Measurements from ENCODE around the gene FCHO1.

Gene FCHO1

DNA sequence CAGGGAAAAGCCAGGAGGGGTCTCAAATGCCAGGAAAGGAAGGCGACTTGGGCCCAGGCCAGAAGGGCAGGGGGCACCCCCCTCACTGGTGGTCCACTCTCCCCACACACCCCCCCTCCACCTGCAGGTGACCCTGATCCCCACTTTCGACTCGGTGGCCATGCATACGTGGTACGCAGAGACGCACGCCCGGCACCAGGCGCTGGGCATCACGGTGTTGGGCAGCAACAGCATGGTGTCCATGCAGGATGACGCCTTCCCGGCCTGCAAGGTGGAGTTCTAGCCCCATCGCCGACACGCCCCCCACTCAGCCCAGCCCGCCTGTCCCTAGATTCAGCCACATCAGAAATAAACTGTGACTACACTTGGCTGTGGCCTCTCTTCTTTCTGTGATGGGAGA lies 17.1 kb upstream of the FCHO1 start:
- no peak for DNase-seq

DNA sequence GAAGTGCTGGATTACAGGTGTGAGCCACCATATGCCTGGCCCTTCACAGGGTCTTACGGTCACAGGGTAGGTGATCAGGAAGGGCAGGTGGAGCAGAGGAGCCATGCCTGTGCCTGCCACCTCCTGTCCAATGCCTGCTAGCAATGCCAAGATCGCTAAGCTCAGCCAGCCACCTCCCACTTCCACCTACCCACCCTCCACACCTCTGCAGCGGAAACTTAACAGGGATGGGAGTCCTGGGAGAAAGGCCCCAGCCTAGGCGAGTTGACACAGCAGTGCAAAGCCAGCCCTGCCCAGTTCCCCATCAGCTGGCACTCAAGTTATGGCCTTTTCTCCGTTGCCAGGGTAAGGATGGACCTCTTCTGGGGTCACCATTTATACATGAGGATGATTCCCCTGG lies 15.9 kb upstream of the FCHO1 start:
- DNase-seq, result no peak

DNA sequence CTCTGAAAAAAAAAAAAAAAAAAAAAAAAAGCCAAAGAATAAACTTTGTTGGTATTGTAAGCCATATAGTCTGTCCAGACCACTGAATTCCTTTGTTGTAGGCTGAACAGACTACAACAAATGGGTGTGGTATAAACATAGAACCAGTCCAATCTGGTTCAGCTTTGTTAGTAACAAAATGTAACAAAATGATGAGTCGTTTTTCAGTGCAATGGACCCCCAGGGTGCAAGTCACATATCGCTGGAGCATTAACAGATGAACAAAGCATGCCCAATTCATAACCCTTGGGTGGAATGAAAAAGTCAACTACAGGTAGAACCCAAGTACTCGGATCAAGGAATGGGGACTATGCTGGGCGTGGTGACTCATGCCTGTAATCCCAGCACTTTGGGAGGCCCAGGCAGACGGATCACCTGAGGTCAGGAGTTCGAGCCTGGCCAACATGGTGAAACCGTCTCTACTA lies 13.6 kb upstream of the FCHO1 start:
- DNase-seq, result no peak

DNA sequence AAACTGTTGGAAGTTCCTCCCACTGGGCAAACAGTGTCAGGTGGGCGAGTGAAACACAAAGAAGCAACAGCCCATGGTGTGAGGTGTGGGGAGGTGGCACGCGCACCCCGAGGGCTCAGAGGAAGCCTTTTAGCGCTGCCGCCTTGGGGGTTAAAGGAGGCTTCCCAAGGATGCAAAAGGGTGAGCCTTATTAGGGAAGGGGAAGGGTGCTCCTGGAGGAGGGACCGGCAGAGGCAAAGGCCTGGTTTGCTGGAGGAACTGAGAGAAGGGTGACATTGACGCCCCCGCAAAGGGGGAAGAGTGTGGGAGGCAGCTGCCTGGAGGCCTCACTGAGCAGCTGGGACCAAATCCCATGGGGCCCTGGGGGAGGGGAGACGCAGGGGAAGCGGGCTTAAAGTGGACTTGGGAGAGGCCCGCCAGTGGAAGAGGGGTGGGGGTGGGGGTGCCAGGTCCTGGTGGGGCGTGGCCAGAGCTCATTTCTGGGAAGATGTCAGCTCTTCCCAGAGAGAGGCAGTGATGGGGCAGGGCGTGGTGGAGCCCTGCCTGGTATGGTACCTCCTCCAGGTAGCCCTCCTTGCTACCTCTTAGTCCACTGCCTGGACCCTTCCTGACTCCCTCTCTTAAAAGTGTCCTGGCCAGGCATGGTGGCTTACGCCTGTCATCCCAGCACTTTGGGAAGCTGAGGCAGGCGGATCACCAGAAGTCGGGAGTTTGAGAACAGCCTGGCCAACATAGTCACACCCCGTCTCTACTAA lies 12.0 kb upstream of the FCHO1 start:
- peak; percentile 55 for DNase-seq

DNA sequence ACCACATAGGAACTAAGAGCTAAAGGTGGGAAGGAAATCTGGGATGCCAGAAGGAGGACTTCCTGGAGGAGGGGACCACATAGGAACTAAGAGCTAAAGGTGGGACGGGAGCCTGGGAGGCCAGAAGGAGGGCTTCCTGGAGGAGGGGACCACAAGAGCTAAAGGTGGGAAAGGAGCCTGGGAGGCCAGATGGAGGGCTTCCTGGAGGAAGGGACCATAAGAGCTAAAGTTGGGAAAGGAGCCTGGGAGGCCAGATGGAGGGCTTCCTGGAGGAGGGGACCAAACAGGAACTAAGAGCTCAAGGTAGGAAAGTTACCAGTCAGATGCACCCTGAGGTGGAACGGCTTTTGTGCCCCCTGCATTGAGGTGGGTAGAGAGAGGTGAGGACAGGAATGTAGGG lies 9.8 kb upstream of the FCHO1 start:
- no peak for DNase-seq

DNA sequence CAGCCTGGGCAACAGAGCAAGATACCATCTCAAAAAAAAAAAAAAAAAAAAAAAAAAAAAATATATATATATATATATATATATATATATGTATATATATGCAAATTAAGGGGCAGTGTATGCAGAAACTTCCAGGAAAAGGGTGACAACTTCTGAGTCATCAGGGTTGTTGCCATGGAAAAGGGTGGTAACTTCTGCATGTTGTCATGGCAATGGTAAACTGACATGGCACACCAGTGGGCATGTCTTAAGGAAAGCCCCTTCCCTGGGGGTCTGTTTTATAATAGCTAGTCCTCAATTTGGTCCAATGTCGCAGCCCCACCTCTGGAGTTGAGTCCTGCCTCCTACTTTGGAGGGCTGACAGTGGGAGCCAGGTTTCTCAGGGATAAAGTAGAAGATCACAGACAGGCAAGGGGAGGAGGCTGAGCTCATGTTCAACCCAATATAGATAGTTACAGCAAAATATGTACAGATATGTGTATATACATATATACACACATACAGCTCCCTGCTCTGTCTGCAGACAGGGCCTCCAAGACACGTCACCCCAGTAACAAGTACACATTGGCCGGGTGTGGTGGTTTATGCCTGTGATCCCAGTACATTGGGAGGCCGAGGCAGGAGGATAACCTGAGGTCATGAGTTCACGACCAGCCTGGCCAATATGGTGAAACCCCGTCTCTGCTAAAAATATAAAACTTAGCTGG lies 7.2 kb upstream of the FCHO1 start:
- no peak for DNase-seq

DNA sequence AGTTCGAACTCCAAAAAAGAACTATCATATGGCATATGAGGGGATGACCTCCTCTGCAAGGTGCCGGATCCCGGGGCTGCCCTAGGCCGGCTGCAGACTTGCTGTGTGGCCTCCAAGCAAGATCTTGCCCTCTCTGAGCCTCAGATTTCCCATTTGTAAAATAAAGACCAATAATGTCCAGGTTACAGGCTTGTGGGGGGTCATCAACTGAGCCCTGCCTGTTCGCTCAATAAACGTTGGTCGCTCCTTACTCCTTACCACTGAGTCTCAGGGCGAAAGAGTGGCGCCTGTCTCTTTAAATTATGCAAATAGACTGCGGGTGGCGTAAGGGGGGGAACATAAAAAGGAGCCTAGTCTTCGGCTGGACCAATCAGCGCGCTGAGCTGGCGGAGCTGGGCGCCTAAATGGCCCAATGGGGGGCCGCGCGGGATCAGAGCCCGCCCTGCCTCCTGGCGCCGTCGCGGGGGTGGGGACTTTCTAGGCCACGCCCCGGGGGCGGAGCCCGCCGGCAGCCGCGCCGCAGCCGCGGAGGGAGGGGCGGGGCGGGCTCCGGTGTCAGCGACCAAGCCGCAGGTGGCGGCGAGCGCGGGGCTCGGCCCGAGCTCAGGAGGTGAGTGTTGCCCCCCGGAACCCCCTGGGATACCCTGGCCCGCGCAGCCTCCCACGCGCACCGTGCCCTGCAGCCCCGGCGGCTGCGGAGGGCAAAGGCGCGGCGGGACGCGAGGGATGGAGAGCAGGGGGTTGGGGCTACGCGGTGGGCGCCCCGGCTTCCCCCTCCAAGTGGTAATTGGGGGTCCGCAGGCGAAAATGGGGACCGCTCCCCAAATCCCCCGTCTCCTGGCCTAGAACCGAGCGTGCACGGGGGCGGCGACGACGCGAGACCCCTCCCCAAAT lies 3.8 kb upstream of the FCHO1 start:
- DNase-seq, result peak; percentile 97

DNA sequence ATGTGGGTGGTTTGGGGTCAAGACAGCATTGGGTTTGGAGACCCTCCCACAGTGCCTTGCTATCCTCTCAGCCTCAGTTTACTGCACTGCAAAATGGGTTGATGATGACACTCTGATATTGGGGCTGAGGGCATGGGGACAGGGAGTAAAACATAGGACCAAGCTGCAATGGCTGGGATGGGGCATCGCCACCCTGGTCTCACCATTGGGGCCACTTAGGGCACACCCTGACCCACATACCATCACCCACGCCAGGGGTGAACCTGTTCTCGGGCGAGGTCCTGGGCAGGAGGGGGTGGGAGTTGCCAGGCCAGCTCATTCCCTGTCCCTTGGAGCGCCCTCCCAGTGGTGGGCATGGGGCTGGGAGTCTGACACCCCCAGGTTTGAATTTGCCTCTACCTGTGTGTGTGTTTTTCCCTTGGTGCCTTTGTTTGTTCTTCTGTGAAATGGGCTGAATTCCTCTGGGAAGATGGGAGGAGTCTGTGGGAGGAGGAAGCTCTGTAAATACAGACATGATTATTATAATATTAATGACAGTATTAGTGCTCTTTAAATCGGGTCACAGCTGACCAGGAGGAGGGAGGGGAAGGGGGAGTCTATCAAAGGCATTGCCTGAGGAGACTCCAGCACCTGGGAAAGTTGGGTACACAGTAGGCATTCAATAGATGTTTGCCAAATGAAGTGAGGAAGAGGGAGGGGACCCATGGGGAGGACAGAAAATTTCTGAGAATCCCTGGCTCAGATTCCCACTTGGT lies 2.2 kb upstream of the FCHO1 start:
- no peak for DNase-seq

DNA sequence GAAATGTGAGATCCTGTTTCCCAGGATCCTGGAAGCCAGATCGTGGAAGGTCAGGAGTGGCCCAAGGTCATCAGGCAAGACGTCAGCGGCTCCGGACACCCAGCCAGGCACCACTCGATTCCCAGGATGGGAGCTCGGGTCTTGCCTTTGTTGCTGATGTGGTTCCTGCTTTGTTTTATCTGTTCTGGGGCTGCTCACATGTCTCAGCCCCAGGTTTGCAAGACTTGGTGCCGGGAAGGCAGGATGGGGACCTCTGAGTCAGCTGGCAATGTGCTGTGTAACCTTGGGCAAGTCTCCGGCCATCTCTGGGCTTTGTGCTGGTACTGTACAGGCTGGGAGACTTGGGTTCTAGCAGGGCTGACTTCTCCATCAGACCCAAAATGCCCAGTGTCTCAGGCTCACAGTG lies 1.4 kb upstream of the FCHO1 start:
- DNase-seq, result no peak

DNA sequence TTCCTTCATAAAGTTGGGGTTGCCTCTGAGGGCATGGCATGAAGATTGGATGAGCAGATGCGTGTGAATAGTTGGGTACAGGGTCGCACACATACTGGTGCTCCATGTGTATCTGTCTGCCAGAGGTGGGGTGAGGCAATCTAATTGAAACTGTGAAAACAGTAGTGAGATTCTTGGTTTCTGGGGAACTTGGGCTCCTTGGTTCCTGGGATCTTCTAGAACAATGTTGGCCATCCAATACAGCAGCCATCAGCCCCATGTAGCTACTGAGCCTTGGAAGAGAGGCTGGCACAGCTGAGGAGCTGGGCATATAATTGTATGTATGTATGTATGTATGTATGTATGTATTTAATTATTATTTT lies 616 bp downstream of the FCHO1 start:
- DNase-seq, result no peak

DNA sequence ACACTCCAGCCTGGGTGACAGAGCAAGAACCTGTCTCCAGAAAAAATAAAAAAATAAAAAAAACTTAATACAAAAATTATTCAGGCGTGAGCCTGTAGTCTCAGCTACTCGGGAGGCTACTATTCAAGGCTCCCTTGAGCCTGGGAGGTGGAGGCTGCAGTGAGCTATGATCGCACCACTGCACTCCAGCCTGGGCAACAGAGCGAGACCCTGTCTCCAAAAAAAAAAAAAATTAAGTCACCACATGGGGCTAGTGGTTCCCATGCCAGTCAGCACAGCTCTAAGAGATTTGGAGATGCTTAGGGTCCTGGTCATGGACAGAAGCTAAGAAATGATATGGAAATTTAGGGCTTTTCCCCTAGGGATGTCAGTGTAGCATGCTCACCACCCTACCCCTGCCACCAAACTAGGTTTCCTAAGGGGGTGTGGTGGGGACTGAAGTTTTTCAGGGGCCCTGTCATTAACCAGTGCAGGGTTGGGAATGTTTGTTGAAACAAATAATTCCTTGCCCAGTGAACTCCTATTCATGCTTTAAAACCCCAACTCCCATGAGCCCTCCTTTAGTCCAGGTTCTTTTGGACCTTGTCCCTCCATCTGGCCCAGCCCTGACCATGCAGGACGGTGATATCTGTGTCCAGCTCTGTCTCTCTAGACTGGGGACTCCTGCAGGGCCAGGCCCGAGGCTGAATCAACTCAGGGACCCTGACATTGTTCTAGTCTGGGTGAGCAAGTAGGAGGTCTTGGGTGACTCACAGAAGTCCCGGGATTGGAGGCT lies 1.8 kb downstream of the FCHO1 start:
- DNase-seq, result no peak

DNA sequence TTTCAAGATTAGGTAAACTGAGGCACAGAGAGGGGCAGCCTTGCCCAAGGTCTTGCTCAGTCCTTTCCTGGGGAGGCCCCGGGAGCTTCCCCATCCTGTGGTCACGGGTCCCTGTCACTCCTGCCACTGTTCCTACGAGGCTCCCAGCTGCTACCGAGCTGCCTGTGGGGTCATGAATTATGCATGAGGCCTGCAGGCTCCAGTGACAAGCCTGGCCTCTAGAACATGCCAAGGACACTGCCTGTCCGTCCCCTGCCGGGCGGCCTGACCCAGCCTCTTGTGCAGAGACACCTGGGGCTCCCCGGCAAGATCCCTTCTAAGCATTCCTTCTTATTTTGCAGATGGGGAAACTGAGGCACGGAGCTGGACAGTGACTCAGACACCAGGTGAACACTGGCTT lies 2.7 kb downstream of the FCHO1 start:
- DNase-seq, result no peak

DNA sequence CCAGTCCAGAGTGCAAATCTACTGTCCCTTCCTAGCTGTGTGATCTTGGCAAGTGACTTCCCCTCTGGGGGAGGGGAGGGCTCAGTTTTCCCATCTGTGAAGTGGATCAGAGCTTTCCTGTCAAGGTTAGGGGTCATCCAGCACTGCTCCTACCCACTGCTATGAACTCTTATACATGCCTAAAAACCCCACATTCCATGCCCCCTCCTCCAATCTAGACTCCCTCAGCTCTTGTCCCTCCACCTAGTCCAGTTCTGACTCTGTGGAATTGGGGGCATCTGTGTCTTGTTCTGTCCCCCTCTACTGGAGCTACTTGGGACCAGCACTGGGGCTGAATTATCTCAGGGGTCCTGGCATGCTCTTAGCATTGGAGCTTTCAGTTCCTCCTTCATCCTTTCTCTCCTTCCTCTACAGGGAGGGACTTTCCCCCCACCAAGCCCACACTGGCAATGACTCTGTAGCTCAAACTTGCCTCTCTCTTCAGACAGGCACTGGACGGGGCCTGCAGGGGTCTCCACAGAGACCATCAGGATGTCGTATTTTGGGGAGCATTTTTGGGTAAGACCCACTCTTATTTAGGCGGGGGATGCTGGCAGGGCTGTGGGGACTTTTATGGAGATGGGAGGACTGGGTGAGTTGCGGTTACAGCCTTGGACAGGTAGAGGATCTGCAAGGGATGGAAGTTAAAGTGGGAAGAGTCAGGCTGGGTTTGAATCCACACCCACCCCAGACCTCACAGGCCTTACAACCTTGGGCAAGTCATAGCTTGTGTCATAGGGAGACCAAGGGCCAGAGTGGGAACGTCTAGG lies 3.6 kb downstream of the FCHO1 start:
- no peak for DNase-seq

DNA sequence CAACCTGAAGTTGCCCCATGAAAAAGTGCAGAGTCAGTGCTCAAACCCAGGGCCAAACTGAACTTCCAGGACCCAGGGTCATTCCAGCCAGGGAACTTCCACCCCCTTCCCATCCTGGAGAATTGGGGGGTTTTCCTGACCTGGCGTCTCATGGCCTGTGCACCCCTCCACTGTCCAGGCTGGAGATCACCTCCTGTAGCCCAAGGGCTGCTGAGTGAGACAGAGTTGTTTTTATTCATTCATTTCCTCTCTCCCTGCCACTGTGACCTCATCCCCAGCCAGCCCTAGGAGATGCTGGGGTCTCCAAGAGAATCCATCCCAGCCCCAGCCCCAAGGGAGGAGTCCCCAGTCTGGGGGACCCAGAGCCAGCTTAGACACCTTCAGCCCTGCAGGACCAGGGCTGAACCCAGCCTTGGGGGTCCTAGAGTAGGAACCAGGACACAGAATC lies 4.2 kb downstream of the FCHO1 start:
- DNase-seq, result no peak

DNA sequence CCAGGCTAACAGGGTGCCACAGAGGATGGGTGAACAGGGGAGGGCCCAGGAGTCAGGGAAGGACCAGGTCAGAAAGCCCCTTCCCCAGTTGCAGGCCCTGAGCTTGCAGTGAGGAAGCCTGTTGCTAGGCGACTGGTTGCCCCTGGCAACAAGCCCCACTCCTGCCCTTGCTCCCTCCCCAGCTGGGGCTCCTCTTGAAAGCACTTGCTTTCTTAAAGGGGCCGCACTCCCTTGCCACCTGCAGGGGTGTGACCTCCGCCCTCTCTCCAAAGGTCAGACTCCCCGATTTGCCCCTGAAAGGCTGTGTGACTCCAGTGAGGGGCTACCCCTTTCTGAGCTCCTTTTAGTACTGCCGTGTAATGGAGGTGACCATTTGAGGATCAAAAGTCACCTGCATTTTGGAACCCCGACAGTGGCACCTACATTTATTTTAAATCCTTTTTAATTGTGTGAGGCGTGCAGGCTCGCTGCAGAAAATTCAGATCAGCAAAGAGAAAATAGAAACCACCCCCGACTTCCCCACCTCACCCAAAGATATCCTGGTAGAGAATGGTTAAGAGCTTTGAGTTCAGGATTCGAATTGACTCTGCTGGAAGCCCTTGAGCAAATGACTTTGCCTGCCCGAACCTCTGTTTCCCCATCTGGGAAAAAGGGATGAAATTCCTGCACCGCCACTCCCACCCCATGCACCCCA lies 4.8 kb downstream of the FCHO1 start:
- peak; percentile 87 for DNase-seq

DNA sequence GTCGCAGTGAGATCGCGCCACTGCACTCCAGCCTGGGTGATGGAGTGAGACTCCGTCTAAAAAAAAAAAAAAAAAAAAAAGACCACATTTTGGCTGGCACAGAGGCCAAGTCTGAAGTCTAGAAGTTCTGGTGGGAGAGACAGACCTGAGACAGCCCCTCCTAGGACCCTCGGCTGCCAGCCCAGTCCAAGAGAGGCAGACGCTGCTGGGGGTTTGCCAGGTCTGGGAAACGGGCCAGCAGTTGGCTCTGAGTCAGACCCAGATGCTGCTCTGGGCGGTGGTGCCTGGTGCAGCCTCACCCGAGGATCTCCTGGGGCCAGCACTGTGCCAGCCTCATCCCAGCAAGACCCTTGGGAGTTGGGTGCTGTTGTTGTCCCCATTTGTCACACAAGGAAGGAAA lies 5.8 kb downstream of the FCHO1 start:
- peak; percentile 72 for DNase-seq

DNA sequence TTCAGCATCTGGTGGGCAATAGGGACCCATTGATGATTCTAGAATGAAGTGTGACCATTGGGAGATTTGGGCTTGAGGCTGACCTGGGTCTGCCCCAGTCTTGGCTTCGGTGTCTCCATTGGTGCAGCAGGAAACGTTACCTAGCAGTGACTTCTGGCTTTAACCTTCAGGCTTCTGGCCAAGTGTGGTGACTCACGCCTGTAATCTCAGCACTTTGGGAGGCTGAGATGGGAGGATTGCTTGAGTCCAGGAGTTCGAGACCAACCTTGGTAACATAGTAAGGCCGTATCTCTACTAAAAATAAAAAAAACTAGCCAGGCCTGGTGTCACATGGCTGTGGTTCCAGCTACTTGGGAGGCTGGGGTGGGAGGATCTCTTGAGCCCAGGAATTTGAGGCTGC lies 7.2 kb downstream of the FCHO1 start:
- no peak for DNase-seq

DNA sequence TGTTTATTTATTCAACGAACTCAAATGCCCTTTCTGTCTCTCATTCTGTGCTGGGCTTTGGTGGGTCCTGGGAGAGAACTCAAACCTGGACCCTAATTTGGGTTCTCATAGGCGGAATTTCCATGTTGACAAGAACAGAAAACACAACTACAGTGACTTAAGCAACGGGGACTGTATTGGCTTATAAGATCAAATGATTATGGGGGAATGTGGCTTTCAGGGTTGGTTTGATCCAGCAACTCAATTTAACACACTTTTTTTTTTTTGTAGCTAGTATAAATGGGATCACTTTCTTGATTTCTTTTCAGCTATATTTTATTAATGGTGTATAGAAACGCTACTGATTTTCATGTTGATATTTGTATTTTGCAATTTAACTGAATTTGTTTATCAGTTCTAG lies 9.9 kb downstream of the FCHO1 start:
- no peak for DNase-seq

DNA sequence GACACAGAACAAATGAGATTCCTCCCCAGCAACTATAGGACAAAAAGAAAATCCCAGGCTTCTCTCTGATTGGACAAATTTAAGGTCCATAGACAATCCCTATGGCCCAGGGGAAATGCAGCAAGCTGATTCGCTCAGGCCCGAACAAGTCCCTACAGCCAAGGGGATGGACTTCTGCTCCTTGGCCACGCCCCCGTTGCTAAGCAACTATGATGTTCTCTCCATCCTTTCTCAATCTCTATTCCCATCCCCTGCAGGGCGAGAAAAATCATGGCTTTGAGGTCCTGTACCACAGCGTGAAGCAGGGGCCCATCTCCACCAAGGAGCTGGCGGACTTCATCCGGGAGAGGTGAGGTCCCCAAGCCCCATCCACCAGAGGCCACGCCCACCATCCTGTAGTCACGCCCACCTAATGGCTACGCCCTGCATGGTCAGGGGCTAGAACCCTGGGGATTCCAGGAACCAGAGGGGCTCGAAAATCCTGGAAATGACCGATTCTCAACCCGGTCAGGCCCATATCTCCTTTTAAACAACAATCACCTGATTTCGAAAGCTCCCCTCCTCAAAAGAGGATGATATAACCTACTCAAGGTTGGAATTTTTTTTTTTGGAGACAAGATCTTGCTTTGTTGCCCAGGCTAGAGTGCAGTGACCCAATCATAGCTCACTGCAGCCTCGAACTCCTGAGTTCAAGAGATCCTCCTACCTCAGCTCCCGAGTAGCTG lies 11.4 kb downstream of the FCHO1 start:
- DNase-seq, result peak; percentile 95

DNA sequence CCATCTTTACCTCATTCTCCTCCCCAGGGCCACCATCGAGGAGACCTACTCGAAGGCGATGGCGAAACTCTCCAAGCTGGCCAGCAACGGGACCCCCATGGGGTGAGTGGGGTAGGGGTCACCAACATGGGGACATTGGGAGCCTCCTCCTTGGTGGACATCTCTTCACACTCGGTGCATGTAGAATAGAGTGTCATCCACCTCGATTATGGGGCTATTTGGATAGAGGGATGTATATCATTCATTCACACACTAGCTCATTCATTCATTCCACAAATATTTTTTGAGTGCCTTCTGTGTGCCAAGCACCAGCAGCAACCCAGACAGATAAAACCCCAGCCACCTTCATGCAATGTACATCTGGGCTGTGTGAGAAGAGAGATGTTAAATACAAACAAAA lies 13.1 kb downstream of the FCHO1 start:
- DNase-seq, result no peak

Measured in NCI-H69 (cell line).